ENCODE measurements around the gene SORCS1.

DNA sequence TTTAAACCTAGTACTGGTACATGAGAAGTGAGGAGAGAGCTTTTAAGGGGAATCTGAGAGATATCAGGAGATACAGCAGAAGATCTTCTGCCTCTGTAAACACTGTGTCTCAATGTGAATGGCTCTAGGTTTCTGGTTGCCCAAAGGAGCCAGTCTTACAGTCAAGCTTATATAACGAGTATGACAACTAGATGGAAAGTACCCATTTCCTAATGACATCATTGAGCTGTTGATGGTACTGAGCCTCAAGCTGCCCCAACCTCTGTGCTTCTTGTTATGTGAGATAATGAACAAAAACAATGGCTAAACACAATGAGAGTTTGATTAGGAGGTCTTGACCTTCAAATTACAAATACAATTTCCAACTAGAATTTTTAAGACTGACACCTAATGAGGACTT, 451.5 kb downstream of the SORCS1 start:
- TF ChIP-seq, protein P1, sequence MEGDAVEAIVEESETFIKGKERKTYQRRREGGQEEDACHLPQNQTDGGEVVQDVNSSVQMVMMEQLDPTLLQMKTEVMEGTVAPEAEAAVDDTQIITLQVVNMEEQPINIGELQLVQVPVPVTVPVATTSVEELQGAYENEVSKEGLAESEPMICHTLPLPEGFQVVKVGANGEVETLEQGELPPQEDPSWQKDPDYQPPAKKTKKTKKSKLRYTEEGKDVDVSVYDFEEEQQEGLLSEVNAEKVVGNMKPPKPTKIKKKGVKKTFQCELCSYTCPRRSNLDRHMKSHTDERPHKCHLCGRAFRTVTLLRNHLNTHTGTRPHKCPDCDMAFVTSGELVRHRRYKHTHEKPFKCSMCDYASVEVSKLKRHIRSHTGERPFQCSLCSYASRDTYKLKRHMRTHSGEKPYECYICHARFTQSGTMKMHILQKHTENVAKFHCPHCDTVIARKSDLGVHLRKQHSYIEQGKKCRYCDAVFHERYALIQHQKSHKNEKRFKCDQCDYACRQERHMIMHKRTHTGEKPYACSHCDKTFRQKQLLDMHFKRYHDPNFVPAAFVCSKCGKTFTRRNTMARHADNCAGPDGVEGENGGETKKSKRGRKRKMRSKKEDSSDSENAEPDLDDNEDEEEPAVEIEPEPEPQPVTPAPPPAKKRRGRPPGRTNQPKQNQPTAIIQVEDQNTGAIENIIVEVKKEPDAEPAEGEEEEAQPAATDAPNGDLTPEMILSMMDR (IDR thresholded peaks at IDR 0.05), result no peak
- TF ChIP-seq POLR2A (IDR thresholded peaks at IDR 0.05), result no peak

Data from tibial nerve (tissue), 3 donors.